Measurements from ENCODE around the gene TDRD10. TPM values are rescaled to one million over a fixed set of nuclear protein-coding genes. Genes with fewer than 3 reads are reported as not detected.
A peak's percentile ranks its signal among the peaks of the same experiment; 100 is the strongest.

TDRD10 gene
- total and polyA plus RNA-seq, 4 donors, result 0.23 to 1.5 (median 0.78) TPM

GRCh38 chr1:154551474-154551873 is 49.5 kb downstream of the TDRD10 start:
- no peak for DNase-seq (ENCODE audit: low spot score)
- no peak for TF ChIP-seq JUND (IDR thresholded peaks at IDR 0.05)
- TF ChIP-seq HNF4A (conservative IDR thresholded peaks at IDR 0.05), result peak in 1 of 2 donors; percentile 12
- TF ChIP-seq REST (IDR thresholded peaks at IDR 0.05), result no peak
- TF ChIP-seq TAF1 (conservative IDR thresholded peaks at IDR 0.05), result no peak
- no peak for TF ChIP-seq NR2F2 (IDR thresholded peaks at IDR 0.05)
- no peak for TF ChIP-seq ATF3 (IDR thresholded peaks at IDR 0.05)
- no peaks in the 10 kb centered on the region for H3K9me3 ChIP-seq (ENCODE audit: control insufficient read depth in 4 of 4, low read length in 3 of 4)
- H3K4me1 ChIP-seq (ENCODE audit: control insufficient read depth in 4 of 4, insufficient read depth in 4 of 4, low read length in 3 of 4), result peaks cover 11 to 48% (median 39%) of the 10 kb centered on the region in 4 donors
- peaks cover 26 to 68% (median 55%) of the 10 kb centered on the region in 4 donors for H3K36me3 ChIP-seq (ENCODE audit: control insufficient read depth in 4 of 4, insufficient read depth in 3 of 4, low read depth in 1 of 4, low read length in 3 of 4)
- H3K4me3 ChIP-seq (ENCODE audit: low read depth in 1 of 3, low read length in 3 of 3), result no peak overlapping the region
- H3K9ac ChIP-seq (ENCODE audit: low read depth in 1 of 2, low read length in 2 of 2), result no peak overlapping the region
- H3K27ac ChIP-seq (ENCODE audit: low read depth in 1 of 2, low read length in 2 of 2), result no peak overlapping the region
- 86% methylated on average over 4 of the region's 4 CpGs for WGBS
- H3K27me3 ChIP-seq (ENCODE audit: control insufficient read depth in 4 of 4, insufficient read depth in 4 of 4, low read length in 3 of 4), result no peaks in the 10 kb centered on the region

- no peak for DNase-seq (ENCODE audit: low spot score)
- no peaks in the 10 kb centered on the region for H3K9me3 ChIP-seq (ENCODE audit: control insufficient read depth in 4 of 4, low read length in 3 of 4)
- no peak overlapping the region for H3K9ac ChIP-seq (ENCODE audit: low read depth in 1 of 2, low read length in 2 of 2)
- H3K4me1 ChIP-seq (ENCODE audit: control insufficient read depth in 4 of 4, insufficient read depth in 4 of 4, low read length in 3 of 4), result peaks cover 12 to 47% (median 39%) of the 10 kb centered on the region in 4 donors
- TF ChIP-seq FOXA1 (IDR thresholded peaks at IDR 0.05), result no peak
- TF ChIP-seq NR2F2 (IDR thresholded peaks at IDR 0.05), result no peak
- no peak for TF ChIP-seq RXRA (IDR thresholded peaks at IDR 0.05)
- no peak for TF ChIP-seq SP1 (IDR thresholded peaks at IDR 0.05)
- no peak for TF ChIP-seq CTCF (IDR thresholded peaks at IDR 0.05; ENCODE audit: low read depth, low read length, missing input control)
- TF ChIP-seq REST (IDR thresholded peaks at IDR 0.05), result no peak
- TF ChIP-seq JUND (IDR thresholded peaks at IDR 0.05), result no peak
- H3K36me3 ChIP-seq (ENCODE audit: control insufficient read depth in 4 of 4, insufficient read depth in 3 of 4, low read depth in 1 of 4, low read length in 3 of 4), result peaks cover 26 to 68% (median 55%) of the 10 kb centered on the region in 4 donors
- H3K4me3 ChIP-seq (ENCODE audit: low read depth in 1 of 3, low read length in 3 of 3), result no peak overlapping the region
- 94% methylated on average over 6 of the region's 6 CpGs for WGBS
- no peak overlapping the region for H3K27ac ChIP-seq (ENCODE audit: low read depth in 1 of 2, low read length in 2 of 2)
- H3K27me3 ChIP-seq (ENCODE audit: control insufficient read depth in 4 of 4, insufficient read depth in 4 of 4, low read length in 3 of 4), result no peaks in the 10 kb centered on the region
These were observed 50.0 kb downstream of the TDRD10 start for GRCh38 chr1:154552036-154552435.

Data from liver (tissue), 9 donors.